SKM-1 treated with dmso at 0.1 percent for 144 hours (cell line): Measurements from ENCODE around the gene TPSD1.
"Not testable (repeated sequence)": the region's sequence is repeated elsewhere in the genome, so short reads cannot be mapped to it uniquely, and the experiment has no call there.

Experiments
- DNase-seq: peaks from one replicate; lab custom pipeline; 2025; ENCODE audit not compliant: unreplicated experiment; lab: John Stamatoyannopoulos, UW

The TPSD1 gene

DNA sequence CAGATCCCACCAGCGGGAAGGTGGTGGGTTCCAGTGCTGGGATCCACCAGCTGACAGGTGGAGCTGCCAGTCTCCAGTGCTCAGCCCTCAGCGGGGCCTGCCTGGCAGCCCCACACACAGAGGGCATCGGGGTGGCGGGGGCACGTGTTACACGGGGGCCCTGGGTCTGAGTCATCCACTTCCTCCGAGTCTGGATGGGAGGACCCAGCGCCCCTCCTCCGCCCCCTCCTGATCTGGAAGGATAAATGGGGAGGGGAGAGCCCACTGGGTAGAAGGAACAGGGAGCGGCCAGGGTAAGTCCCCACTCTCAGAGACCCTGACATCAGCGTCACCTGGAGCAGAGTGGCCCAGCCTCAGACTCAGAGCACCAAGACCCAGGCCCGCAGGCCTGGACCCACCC is 15.4 kb upstream of the TPSD1 start, which contains the start of gene TPSAB1:
TSS of gene TPSAB1 (plus strand) at position 270 of the 400 bp plus-strand sequence. CDS start 234 bp downstream, outside the sequence.
- DNase-seq: not testable (repeated sequence)

DNA sequence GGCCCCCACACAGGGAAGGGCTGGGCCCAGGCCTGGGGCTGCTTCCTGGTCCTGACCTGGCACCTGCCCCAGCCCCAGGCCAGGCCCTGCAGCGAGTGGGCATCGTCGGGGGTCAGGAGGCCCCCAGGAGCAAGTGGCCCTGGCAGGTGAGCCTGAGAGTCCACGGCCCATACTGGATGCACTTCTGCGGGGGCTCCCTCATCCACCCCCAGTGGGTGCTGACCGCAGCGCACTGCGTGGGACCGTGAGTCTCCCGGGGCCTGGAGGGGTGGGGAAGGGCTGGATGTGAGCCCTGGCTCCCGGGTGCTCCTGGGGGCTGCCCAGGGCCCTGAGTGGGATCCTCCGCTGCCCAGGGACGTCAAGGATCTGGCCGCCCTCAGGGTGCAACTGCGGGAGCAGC is 14.8 kb upstream of the TPSD1 start:
- not testable (repeated sequence) for DNase-seq

GRCh38 chr16:1243363-1243762 is 12.5 kb upstream of the TPSD1 start:
- DNase-seq: not testable (repeated sequence)

DNA sequence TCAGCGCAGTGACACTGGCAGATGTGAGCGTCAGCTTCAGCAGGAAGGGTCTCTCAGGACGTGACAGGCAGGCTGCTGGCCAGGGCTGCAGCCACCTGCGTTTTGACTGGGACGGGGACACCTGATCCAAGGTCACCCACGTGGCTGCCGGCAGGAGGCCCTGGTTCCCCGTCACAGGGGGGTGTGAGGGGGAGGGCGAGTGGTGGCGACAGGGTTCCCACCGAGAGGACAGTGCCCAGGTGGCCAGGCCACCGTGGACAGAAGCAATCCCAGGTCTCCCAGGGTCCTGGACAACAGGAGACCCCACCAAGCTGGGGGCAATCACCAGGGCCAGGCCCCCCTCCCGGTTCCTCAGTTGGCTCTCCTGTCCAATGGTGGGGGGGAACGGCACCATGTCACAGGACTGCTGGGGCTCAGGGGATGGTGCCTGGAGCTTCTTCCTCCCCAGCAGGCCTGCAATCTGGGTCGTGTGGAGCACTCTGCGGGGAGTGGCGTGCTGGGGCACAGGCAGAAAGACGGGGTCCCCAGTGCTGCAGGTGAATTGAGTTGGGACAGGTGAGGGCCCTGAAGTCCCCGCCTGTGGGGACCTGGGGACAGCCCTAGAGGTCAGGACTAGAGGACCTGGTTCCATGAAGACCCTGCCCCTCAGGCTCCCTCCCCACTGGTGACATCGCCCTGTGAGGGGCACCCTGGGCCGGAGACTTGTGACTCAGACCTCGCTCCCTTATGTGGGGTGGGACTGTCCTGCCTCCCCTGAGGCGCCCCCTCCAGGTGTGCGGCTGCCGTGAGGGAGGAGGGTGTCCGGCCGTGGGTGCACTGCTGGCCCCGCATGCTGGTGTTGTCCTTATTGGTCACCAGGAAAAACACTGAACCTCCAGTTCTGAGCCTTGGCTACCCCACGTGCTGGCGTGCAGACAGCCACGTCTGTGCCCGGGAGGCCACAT is 11.7 kb upstream of the TPSD1 start:
- DNase-seq: not testable (repeated sequence)

- no peak for DNase-seq
Observed at GRCh38 chr16:1244881-1245280, 11.0 kb upstream of the TPSD1 start.

DNA sequence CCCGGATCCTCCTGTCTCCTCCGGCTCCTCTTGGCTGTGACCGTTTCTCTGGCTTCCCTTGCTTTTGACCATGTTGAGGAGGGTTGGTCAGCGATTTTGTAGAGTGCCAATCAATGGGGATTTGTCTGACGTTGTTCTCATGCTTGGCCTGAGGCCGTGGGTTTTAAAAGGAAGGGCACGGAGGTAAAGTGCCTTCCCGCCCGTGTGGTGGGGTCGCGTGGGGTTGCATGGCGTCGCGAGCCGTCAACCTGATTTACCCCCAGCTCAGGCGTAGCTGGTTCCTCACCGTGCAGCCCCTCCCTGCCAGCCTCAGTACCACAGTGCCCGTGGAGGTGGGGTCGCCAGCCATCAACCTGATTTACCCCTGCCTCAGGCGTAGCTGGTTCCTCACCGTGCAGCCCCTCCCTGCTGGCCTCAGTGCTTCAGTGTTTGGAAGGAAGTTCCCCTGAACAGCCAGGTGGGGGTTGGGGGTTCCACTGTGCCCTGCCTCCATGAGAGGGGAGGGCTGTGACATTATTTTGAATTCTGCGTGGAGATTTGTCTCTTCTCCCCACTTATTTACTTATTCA is 10.3 kb upstream of the TPSD1 start:
- DNase-seq: no peak

- DNase-seq: not testable (repeated sequence)
Observed at GRCh38 chr16:1247903-1248537, 7.8 kb upstream of the TPSD1 start.

DNA sequence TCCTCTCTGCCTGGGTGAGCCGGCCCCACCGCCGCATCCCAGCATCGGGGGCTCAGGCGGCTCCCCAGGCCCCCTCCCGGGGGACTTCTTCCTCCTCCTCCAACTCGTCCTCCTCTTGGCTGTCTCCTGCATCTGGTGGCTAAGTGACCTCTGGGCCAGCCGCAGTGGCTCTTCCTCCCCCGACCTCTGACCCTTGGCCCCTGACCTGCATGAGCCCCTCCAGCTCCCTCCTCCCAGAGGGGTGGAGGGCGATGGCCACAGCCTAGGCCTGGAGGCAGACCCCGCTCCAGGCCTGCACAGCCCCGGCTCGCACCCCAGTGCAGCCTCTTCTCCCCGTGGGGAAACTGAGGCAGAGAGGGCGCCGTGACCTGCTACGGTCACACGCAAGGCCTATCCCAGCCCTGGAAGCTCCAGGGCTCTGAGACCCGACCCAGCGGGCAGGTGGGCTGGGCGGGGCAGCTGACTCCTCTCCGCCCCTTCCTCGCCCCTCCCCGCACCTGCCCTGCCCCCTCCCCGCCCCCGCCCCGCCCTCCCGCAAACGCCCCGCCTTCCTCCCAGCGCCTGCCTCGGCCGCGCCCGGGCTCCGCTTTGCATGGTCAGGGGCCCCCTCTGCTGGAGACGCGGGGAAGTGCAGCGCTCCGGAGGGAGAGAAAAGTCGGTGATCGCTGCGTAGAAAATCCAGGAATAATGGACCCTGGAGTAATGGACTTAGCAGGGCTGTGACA is 6.7 kb upstream of the TPSD1 start:
- DNase-seq: not testable (repeated sequence)

DNA sequence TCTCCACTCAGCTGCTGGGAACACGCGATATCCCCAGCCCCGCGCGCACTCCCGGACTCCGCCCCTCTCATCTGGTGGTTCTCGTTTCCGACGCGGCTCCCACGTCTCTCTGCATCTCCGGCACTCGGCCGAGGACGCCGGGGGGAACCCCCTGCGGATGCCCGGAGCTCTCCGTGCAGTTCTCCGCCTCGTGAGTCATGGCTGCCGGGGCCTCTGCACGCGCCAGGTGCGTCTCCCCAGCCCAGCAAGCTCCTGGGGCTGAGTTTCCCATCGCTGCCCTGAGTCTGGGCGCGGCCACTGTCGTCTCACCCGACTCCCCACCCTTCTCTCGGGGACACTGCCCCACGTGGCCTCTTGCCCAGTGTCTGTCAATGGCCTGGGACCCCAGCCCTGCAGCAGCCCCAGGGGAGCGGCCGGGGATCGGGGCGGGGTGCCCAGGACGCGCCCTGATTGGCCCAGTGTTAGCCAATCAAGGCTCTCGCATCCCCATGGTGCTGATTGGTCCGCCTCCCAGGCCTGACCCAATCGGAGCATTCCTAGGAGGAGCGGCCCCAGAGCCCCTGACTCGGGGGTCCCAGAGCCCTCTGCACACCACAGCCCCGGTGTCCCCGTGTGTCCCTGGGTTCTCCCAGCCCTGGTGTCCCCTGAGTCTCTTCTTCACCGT is 2.0 kb upstream of the TPSD1 start:
- not testable (repeated sequence) for DNase-seq

GRCh38 chr16:1254821-1255220 is 1.0 kb upstream of the TPSD1 start:
- not testable (repeated sequence) for DNase-seq

GRCh38 chr16:1256296-1256873 is 516 bp downstream of the TPSD1 start:
- not testable (repeated sequence) for DNase-seq

GRCh38 chr16:1256874-1257322 is 1.0 kb downstream of the TPSD1 start:
- no peak for DNase-seq

DNA sequence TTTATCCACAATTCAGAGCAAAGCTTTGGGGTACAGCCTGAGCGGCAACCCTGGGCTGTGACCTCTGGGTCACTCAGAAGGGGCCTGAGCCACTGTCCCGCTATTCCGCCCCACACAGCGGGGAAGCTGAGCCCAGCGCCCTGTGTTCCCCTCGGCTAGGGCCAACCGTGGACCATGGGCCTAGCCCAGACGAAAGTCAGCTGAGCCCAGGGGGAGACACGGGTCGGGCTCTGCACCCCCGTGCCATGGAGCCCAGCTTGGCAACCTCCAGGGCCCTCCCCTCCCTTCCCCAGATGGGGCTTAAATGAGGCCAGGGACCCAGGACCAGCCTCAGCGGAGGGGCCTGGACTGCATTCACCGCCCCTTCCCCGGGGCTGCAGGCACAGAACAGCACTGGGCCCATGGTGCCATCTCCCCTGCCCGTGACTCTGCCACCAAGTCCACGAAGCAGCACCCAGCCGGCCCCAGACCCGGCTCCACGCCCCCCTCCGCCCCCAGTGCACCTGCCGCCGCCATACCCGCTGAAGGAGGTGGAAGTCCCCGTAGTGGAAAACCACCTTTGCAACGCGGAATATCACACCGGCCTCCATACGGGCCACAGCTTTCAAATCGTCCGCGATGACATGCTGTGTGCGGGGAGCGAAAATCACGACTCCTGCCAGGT is 1.8 kb downstream of the TPSD1 start:
- no peak for DNase-seq

DNA sequence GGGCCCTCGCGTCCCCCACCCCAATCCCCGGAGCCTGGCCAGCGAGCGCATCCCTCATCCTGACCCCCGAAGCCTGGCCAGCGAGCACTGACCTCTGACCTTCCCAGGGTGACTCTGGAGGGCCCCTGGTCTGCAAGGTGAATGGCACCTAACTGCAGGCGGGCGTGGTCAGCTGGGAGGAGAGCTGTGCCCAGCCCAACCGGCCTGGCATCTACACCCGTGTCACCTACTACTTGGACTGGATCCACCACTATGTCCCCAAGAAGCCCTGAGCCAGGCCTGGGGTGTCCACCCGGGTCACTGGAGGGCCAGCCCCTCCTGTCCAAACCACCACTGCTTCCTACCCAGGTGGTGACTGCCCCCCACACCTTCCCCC is 2.3 kb downstream of the TPSD1 start:
- no peak for DNase-seq

DNA sequence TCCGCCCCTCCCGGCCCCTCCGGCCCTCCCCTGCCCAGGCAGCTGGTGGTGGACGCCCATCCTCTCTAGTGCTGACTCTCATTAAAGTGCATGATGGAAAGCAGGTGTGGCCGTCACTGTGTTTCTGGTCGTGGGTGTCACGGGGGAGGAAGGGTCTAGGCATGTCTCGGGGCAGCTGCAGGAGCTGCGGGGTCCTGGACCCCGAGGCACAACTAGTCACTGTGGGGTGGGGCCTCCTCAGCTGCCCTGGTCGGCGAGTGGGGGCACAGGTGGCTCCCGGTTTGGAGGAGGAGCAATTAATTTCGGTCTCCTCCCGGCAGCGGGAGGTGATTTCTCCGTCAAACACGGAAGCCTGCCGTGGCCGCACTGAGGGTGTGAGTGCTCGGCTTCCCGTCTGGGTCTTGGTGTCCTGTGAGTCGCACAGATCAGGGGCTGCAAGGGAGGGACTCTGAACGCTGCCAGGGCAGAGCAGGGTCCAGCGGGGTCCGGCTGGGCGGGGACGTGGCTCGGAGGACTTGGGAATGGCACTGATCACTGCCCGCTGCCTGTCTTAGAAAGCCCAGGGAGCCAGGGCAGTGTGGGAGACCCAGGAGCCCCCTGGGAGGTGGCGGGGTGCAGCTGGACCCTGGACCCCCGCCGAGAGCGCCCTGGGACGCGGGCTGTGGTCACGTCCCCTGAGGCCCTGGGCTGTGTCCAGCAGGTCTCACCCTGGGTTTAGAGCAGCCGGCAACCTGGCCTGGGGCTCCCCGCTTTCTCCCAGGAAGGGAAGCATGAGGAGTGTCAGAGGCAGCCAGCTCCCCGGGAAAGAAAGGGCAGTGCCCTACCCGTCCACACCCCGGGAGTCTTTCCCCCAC is 3.3 kb downstream of the TPSD1 start:
- no peak for DNase-seq

DNA sequence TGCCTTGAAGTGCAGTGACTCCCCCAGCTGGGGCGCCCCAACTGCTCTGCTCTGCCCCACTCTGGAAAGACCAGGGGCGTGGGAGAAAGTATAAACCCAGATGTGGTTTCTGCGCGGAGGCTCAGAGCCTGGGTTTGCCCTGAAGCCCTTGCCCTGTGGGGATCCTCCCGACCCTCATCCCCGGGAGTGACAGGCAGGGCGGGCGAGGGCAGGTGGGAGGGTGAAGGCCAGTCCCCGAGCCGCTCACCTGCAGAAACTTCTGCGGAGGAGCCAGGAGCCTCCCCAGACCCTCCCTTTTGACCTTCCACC is 3.8 kb downstream of the TPSD1 start:
- no peak for DNase-seq

GRCh38 chr16:1260101-1260680 is 4.3 kb downstream of the TPSD1 start:
- no peak for DNase-seq

- DNase-seq: no peak
Observed at GRCh38 chr16:1261131-1261892, 5.4 kb downstream of the TPSD1 start.
